H1 (cell line): ENCODE results near the gene GANC. TPM values are rescaled to one million over a fixed set of nuclear protein-coding genes. Genes with fewer than 3 reads are reported as not detected.

Experiments
- CTCF ChIA-PET: fragments of 300-600 bp; sonication (Branson Sonifier 250); formaldehyde crosslinking; loops from one replicate; lab custom pipeline; 2021; ENCODE audit not compliant: partially characterized antibody; lab: Charles Lee
- POLR2A ChIA-PET: fragments of 300-600 bp; sonication (Branson Sonifier 250); formaldehyde crosslinking; loops from one replicate; lab custom pipeline; 2021; ENCODE audit warnings: inconsistent platforms; ENCODE audit not compliant: partially characterized antibody; lab: Charles Lee
- DNase-seq, 2 experiments: peaks; one replicate each; pipeline versions ENCODE4 v3.0.0 to v3.0.0-alpha.2; 2010 to 2022; ENCODE audit warnings: low spot score in 2 of 2, low read depth in 1 of 2, mixed read lengths in 1 of 2
- FAIRE-seq: peaks from 2 replicates; lab custom pipeline; 2011; peaks lifted over from hg19 to GRCh38; lab: Jason Lieb, UNC
- H2AFZ ChIP-seq: 2 replicates; pipeline ENCODE4 v1.8.1; 2012; ENCODE audit warnings: low read length, inconsistent platforms
- H2AK5ac ChIP-seq: 2 replicates; pipeline ENCODE4 v1.6.1; 2013; ENCODE audit warnings: low read depth, low read length
- H2BK120ac ChIP-seq: replicated peaks from 2 replicates; pipeline ENCODE3; 2013; ENCODE audit warnings: low read depth, low read length, inconsistent platforms
- H2BK12ac ChIP-seq: 2 replicates; pipeline ENCODE4 v1.6.1; 2013; ENCODE audit warnings: low read depth, low read length
- H2BK15ac ChIP-seq: 2 replicates; pipeline ENCODE4 v1.6.1; 2013; ENCODE audit warnings: low read length
- H2BK20ac ChIP-seq: 2 replicates; pipeline ENCODE4 v1.6.1; 2013; ENCODE audit warnings: low read length
- H2BK5ac ChIP-seq: 2 replicates; pipeline ENCODE4 v1.6.1; 2013; ENCODE audit warnings: low read depth, low read length
- H3K14ac ChIP-seq: 2 replicates; pipeline ENCODE4 v1.6.1; 2013; ENCODE audit warnings: inconsistent platforms; ENCODE audit not compliant: insufficient read length
- H3K18ac ChIP-seq: 2 replicates; pipeline ENCODE4 v1.6.1; 2013; ENCODE audit warnings: low read length; ENCODE audit errors: extremely low read depth
- H3K23ac ChIP-seq: 2 replicates; pipeline ENCODE4 v1.6.1; 2013; ENCODE audit warnings: inconsistent platforms; ENCODE audit not compliant: insufficient read length
- H3K23me2 ChIP-seq: 2 replicates; pipeline ENCODE4 v1.6.1; 2013; ENCODE audit warnings: low read depth, low read length
- H3K27ac ChIP-seq: 2 replicates; pipeline ENCODE4 v1.6.1; 2011; ENCODE audit warnings: low read depth, low read length, inconsistent platforms
- H3K27me3 ChIP-seq, 4 experiments: replicated peaks in 1 of 4; 1 replicate in 1 of 4; 2 replicates in 3 of 4; pipeline versions ENCODE4 v1.6.1 to v1.8.1; 2011 to 2013; ENCODE audit warnings: low read length in 3 of 4, mild to moderate bottlenecking in 3 of 4, inconsistent platforms in 2 of 4, mixed read lengths in 2 of 4, moderate library complexity in 1 of 4; ENCODE audit not compliant: control insufficient read depth in 3 of 4, insufficient read depth in 3 of 4; ENCODE audit errors: extremely low read depth in 1 of 4
- H3K36me3 ChIP-seq, 4 experiments: 2 replicates each; pipeline versions ENCODE4 v1.6.1 to v1.8.1; 2011 to 2013; ENCODE audit warnings: mild to moderate bottlenecking in 4 of 4, low read length in 3 of 4, moderate library complexity in 2 of 4, control low read depth in 1 of 4, inconsistent platforms in 1 of 4; ENCODE audit not compliant: insufficient read depth in 4 of 4, control insufficient read depth in 2 of 4
- H3K4ac ChIP-seq: replicated peaks from 2 replicates; pipeline ENCODE3; 2013; ENCODE audit warnings: low read length, low read depth, mixed read lengths, inconsistent platforms; ENCODE audit not compliant: insufficient read length
- H3K4me1 ChIP-seq, 4 experiments: replicated peaks in 1 of 4; 1 replicate in 1 of 4; 2 replicates in 3 of 4; pipeline versions ENCODE4 v1.6.1 to v1.8.1; 2011 to 2013; ENCODE audit warnings: low read length in 3 of 4, inconsistent platforms in 2 of 4, mixed read lengths in 1 of 4; ENCODE audit not compliant: insufficient read depth in 4 of 4, control insufficient read depth in 3 of 4
- H3K4me2 ChIP-seq, 2 experiments: 2 replicates each; pipeline versions ENCODE4 v1.6.1 to v1.8.1; 2011 to 2013; ENCODE audit warnings: low read depth in 2 of 2, low read length in 2 of 2, control low read depth in 1 of 2, inconsistent platforms in 1 of 2, mild to moderate bottlenecking in 1 of 2; ENCODE audit not compliant: insufficient read depth in 1 of 2
- H3K4me3 ChIP-seq, 4 experiments: fragments of 200-600, 300-600 bp in 1 of 4; sonication (generic), shearing (Covaris generic), sonication (Bioruptor Twin) in 1 of 4; 2 replicates each; pipeline versions ENCODE4 v1.5.1 to v1.8.1; 2011 to 2016; ENCODE audit warnings: low read length in 4 of 4, low read depth in 3 of 4, control low read depth in 2 of 4, inconsistent platforms in 2 of 4, mild to moderate bottlenecking in 2 of 4, mixed read lengths in 1 of 4, moderate library complexity in 1 of 4; ENCODE audit not compliant: insufficient read depth in 2 of 4; ENCODE audit errors: extremely low read depth in 1 of 4
- H3K56ac ChIP-seq: replicated peaks from 2 replicates; pipeline ENCODE3; 2013; ENCODE audit warnings: low read depth, mild to moderate bottlenecking, mixed read lengths, low read length, inconsistent platforms; ENCODE audit not compliant: insufficient read length
- H3K79me1 ChIP-seq: 2 replicates; pipeline ENCODE4 v1.6.1; 2013; ENCODE audit warnings: low read depth, low read length, control low read depth
- H3K79me2 ChIP-seq, 2 experiments: 2 replicates each; pipeline versions ENCODE4 v1.6.1 to v1.8.1; 2012 to 2013; ENCODE audit warnings: low read length in 2 of 2, mild to moderate bottlenecking in 2 of 2, inconsistent platforms in 1 of 2; ENCODE audit not compliant: insufficient read depth in 2 of 2, control insufficient read depth in 1 of 2
- H3K9ac ChIP-seq, 4 experiments: replicated peaks in 1 of 4; 1 replicate in 1 of 4; 2 replicates in 3 of 4; pipeline versions ENCODE4 v1.6.1 to v1.8.1; 2011 to 2013; ENCODE audit warnings: low read depth in 3 of 4, low read length in 3 of 4, control low read depth in 2 of 4, mild to moderate bottlenecking in 2 of 4, moderate library complexity in 2 of 4, inconsistent platforms in 1 of 4; ENCODE audit errors: extremely low read depth in 1 of 4
- H3K9me3 ChIP-seq, 2 experiments: 2 replicates each; pipeline versions ENCODE4 v1.6.1 to v1.8.1; 2012 to 2013; ENCODE audit warnings: mild to moderate bottlenecking in 2 of 2, moderate library complexity in 2 of 2, control low read depth in 1 of 2, inconsistent platforms in 1 of 2, low read depth in 1 of 2, low read length in 1 of 2, mixed read lengths in 1 of 2; ENCODE audit not compliant: insufficient read depth in 2 of 2
- H4K20me1 ChIP-seq, 2 experiments: replicated peaks in 1 of 2; 2 replicates each; pipeline versions ENCODE3 to v1.8.1; 2011 to 2013; ENCODE audit warnings: inconsistent platforms in 2 of 2, low read length in 2 of 2, mild to moderate bottlenecking in 1 of 2; ENCODE audit not compliant: insufficient read depth in 2 of 2, control insufficient read depth in 1 of 2
- H4K5ac ChIP-seq: 2 replicates; pipeline ENCODE4 v1.6.1; 2013; ENCODE audit warnings: low read length, low read depth, mixed read lengths, inconsistent platforms; ENCODE audit not compliant: insufficient read length
- H4K8ac ChIP-seq: 2 replicates; pipeline ENCODE4 v1.8.0; 2013; ENCODE audit warnings: mild to moderate bottlenecking, moderate library complexity, low read length, inconsistent platforms; ENCODE audit not compliant: insufficient read depth; ENCODE audit errors: extremely low read depth
- H4K91ac ChIP-seq: replicated peaks from 2 replicates; pipeline ENCODE3; 2013; ENCODE audit warnings: low read length, mixed read lengths, inconsistent platforms; ENCODE audit not compliant: insufficient read length
- ATF3 ChIP-seq: IDR thresholded peaks from 2 replicates; pipeline ENCODE4 v1.6.1; 2011; ENCODE audit warnings: low read depth, mild to moderate bottlenecking, low read length; ENCODE audit not compliant: insufficient read depth
- BACH1 ChIP-seq: IDR thresholded peaks from 2 replicates; pipeline ENCODE4 v1.6.1; 2012; ENCODE audit warnings: low read length, improper control_type of control experiment
- CHD2 ChIP-seq: IDR thresholded peaks from 2 replicates; pipeline ENCODE4 v1.6.1; 2012; ENCODE audit warnings: low read length, improper control_type of control experiment
- CTBP2 ChIP-seq: IDR thresholded peaks from 2 replicates; pipeline ENCODE4 v1.7.0; 2011; ENCODE audit warnings: borderline replicate concordance, mild to moderate bottlenecking, moderate library complexity, mixed read lengths, low read length; ENCODE audit not compliant: insufficient read depth, insufficient read length
- HDAC6 ChIP-seq: IDR thresholded peaks from one replicate; pipeline ENCODE4 v1.7.1; 2012; ENCODE audit warnings: low read depth, mild to moderate bottlenecking, inconsistent platforms, low read length, moderate library complexity
- RBBP5 ChIP-seq: IDR thresholded peaks from 2 replicates; pipeline ENCODE4 v1.7.1; 2012; ENCODE audit warnings: low read depth, mild to moderate bottlenecking, inconsistent platforms, low read length, moderate library complexity, borderline replicate concordance
- SIRT6 ChIP-seq: IDR thresholded peaks from one replicate; pipeline ENCODE4 v1.7.1; 2012; ENCODE audit warnings: low read length, inconsistent platforms
- TAF1 ChIP-seq: IDR thresholded peaks from 2 replicates; pipeline ENCODE4 v1.6.1; 2011; ENCODE audit warnings: mild to moderate bottlenecking, low read depth, low read length
- USF2 ChIP-seq: IDR thresholded peaks from 2 replicates; pipeline ENCODE4 v1.6.1; 2011; ENCODE audit warnings: low read length, improper control_type of control experiment
- WGBS, 2 experiments: shearing (Covaris generic) in 1 of 2; methylation state at CpG; one replicate each; pipeline versions ENCODE4 v1.1.6 to v1.1.7; 2013 to 2015; ENCODE audit warnings: low lambda C conversion rate in 2 of 2, mixed read lengths in 2 of 2, inconsistent platforms in 1 of 2, low coverage in 1 of 2, missing lambda C conversion rate in 1 of 2; ENCODE audit not compliant: insufficient replicate concordance in 2 of 2, insufficient coverage in 1 of 2, insufficient read length in 1 of 2; ENCODE audit errors: extremely low coverage in 1 of 2, missing lambda C conversion rate in 1 of 2; 5-methylcytosine and 5-hydroxymethylcytosine counted together
- polyA plus RNA-seq, 7 experiments: library from polyadenylated mRNA; depleted of rRNA in 3 of 7; stranded (reverse) in 5 of 7; unstranded in 2 of 7; fragments of >200 nt in 5 of 7; fragments of 200-250 nt in 2 of 7; gene quantifications; 1 replicate in 5 of 7; 2 replicates in 1 of 7; 4 replicates in 1 of 7; pipeline versions ENCODE4 v1.2.1 to v1.2.3, GENCODE V29; 2011 to 2013; ENCODE audit warnings: missing spikeins in 2 of 7, mixed read lengths in 2 of 7
- total RNA-seq: library from RNA; stranded (reverse); fragmentation: NEBNext Ultra II Directional; extraction: Animal tissue kit (Norgen Biotek cat#: 25700); gene quantifications from 2 replicates; pipeline ENCODE4 v1.2.1, GENCODE V29; 2021
- TF ChIP-seq, protein P1 (sequence below), 3 experiments: IDR thresholded peaks; 1 replicate in 2 of 3; 2 replicates in 1 of 3; pipeline versions ENCODE4 v1.5.1 to v1.6.1; 2011; ENCODE audit warnings: low read length in 3 of 3, mild to moderate bottlenecking in 3 of 3, inconsistent platforms in 2 of 3, low read depth in 1 of 3, moderate library complexity in 1 of 3; ENCODE audit not compliant: insufficient read depth in 1 of 3; ENCODE audit errors: control extremely low read depth in 1 of 3

Gene GANC
- total and polyA plus RNA-seq, 2 of the 8 experiments (the other 6 are each of a cell fraction or from before 2014, with no cell fraction given), result 6.8 to 14.4 TPM

DNA sequence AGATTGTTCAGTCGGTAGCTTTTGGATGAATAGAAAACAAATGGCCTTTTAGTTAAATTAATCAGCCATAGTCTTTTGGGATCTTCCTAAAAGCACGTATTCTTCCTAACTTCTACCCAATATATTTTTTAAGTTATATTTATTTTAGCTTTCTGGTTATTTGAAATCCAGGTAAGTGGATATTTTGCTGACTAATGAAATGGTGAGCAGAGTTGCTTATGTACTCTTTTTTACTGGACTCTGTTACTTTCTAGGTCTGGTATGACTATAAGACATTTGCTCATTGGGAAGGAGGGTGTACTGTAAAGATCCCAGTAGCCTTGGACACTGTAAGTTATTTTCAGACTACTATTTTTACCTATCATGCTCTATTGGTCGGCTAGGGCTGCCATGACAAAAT lies 72.5 kb downstream of the GANC start:
- no peak overlapping the region for H4K5ac ChIP-seq
- H3K23me2 ChIP-seq, result no peaks in the 10 kb centered on the region
- DNase-seq, result no peak
- H3K4me3 ChIP-seq, result no peak overlapping the region
- no peak overlapping the region for H3K23ac ChIP-seq
- no peak overlapping the region for H2BK12ac ChIP-seq
- no peak overlapping the region for H2BK120ac ChIP-seq
- H4K20me1 ChIP-seq, result no peaks in the 10 kb centered on the region
- H3K27me3 ChIP-seq, result no peaks in the 10 kb centered on the region
- no peak overlapping the region for H2AFZ ChIP-seq
- H2AK5ac ChIP-seq, result no peak overlapping the region
- no peak overlapping the region for H3K56ac ChIP-seq
- no peaks in the 10 kb centered on the region for H3K79me2 ChIP-seq
- no peak overlapping the region for H4K8ac ChIP-seq
- H3K4me1 ChIP-seq, result no peaks in the 10 kb centered on the region
- no peak overlapping the region for H3K18ac ChIP-seq
- H2BK20ac ChIP-seq, result no peak overlapping the region
- no peaks in the 10 kb centered on the region for H3K9me3 ChIP-seq
- WGBS, 2 experiments, result 86% methylated on average over 3 of the region's 3 CpGs; no CpG with 5 or more reads in 1 of the 2 experiments
- no peak overlapping the region for H3K14ac ChIP-seq
- no peak overlapping the region for H3K4me2 ChIP-seq
- no peak overlapping the region for H2BK5ac ChIP-seq
- no peak overlapping the region for H3K27ac ChIP-seq
- no peaks in the 10 kb centered on the region for H3K36me3 ChIP-seq
- H4K91ac ChIP-seq, result no peak overlapping the region
- no peak for FAIRE-seq
- no peaks in the 10 kb centered on the region for H3K79me1 ChIP-seq
- H2BK15ac ChIP-seq, result no peak overlapping the region
- no peak overlapping the region for H3K9ac ChIP-seq
- ChIA-PET CTCF (no interaction called here), POLR2A (no interaction called here)
- H3K4ac ChIP-seq, result no peak overlapping the region
- no peak for TF ChIP-seq ATF3
- TF ChIP-seq BACH1, result no peak
- TF ChIP-seq HDAC6, result no peak
- TF ChIP-seq CTBP2, result no peak
- no peak for TF ChIP-seq TAF1
- TF ChIP-seq, protein P1, sequence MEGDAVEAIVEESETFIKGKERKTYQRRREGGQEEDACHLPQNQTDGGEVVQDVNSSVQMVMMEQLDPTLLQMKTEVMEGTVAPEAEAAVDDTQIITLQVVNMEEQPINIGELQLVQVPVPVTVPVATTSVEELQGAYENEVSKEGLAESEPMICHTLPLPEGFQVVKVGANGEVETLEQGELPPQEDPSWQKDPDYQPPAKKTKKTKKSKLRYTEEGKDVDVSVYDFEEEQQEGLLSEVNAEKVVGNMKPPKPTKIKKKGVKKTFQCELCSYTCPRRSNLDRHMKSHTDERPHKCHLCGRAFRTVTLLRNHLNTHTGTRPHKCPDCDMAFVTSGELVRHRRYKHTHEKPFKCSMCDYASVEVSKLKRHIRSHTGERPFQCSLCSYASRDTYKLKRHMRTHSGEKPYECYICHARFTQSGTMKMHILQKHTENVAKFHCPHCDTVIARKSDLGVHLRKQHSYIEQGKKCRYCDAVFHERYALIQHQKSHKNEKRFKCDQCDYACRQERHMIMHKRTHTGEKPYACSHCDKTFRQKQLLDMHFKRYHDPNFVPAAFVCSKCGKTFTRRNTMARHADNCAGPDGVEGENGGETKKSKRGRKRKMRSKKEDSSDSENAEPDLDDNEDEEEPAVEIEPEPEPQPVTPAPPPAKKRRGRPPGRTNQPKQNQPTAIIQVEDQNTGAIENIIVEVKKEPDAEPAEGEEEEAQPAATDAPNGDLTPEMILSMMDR (IDR thresholded peaks at IDR 0.05; ENCODE audit: control extremely low read depth in 1 of 3, insufficient read depth in 1 of 3, low read depth in 1 of 3, low read length in 3 of 3), result no peak
- no peak for TF ChIP-seq RBBP5
- no peak for TF ChIP-seq USF2
- no peak for TF ChIP-seq SIRT6
- no peak for TF ChIP-seq CHD2
